K562 (cell line): ENCODE measurements around the gene AGO3. TPM values are rescaled to one million over a fixed set of nuclear protein-coding genes. Genes with fewer than 3 reads are reported as not detected.
A peak's percentile ranks its signal among the peaks of the same experiment; 100 is the strongest.

Experiments used
- BRF1 ChIP-seq: IDR thresholded peaks from 3 replicates; pipeline ENCODE4 v1.6.1; 2011; ENCODE audit warnings: borderline replicate concordance, mild to moderate bottlenecking; ENCODE audit not compliant: insufficient read length; ENCODE audit errors: extremely low read depth
- DMBX1 ChIP-seq: fragments of 250-450 bp; sonication (Bioruptor Pico); IDR thresholded peaks from 2 replicates; pipeline ENCODE4 v1.8.0; 2022; ENCODE audit warnings: inconsistent platforms, mild to moderate bottlenecking, moderate library complexity, borderline replicate concordance
- GABPA ChIP-seq: fragments of 200-800 bp; sonication (Bioruptor generic); conservative IDR thresholded peaks from 2 replicates; pipeline ENCODE4 v1.6.1; 2016; ENCODE audit warnings: low read depth, missing genetic modification characterization, missing compliant biosample characterization
- ILK ChIP-seq: fragments of 450-650 bp; IDR thresholded peaks from 2 replicates; pipeline ENCODE4 v1.6.1; 2016; ENCODE audit warnings: missing genetic modification characterization, low read depth, mild to moderate bottlenecking, missing compliant biosample characterization, moderate library complexity, borderline replicate concordance
- MCM7 ChIP-seq, 2 experiments: fragments of 450-650 bp; IDR thresholded peaks; 2 replicates each; pipeline ENCODE4 v1.6.1; 2016 to 2018
- MECOM ChIP-seq: fragments of 250-450 bp; sonication (Bioruptor Pico); IDR thresholded peaks from 2 replicates; pipeline ENCODE4 v1.8.0; 2022; ENCODE audit warnings: inconsistent platforms
- MEF2D ChIP-seq: conservative IDR thresholded peaks from 2 replicates; pipeline ENCODE4 v1.6.1; 2016; ENCODE audit warnings: low read depth, missing genetic modification characterization, missing compliant biosample characterization
- RFX5 ChIP-seq: IDR thresholded peaks from 2 replicates; pipeline ENCODE4 v1.6.1; 2011; ENCODE audit warnings: low read depth, mild to moderate bottlenecking, improper control_type of control experiment, low read length
- TAF7 ChIP-seq: fragments of 450-650 bp; IDR thresholded peaks from 2 replicates; pipeline ENCODE4 v1.6.1; 2016; ENCODE audit warnings: missing genetic modification characterization, missing compliant biosample characterization
- TCF3 ChIP-seq: sonication (generic); formaldehyde crosslinking; IDR thresholded peaks from 2 replicates; pipeline ENCODE4 v1.4.0; 2020; ENCODE audit warnings: mild to moderate bottlenecking, missing genetic modification reagents
- TCF7L2 ChIP-seq: fragments of 150-350 bp; IDR thresholded peaks from 2 replicates; pipeline ENCODE4 v1.6.1; 2016; ENCODE audit warnings: low read depth, mild to moderate bottlenecking, low read length, moderate library complexity
- U2AF2 ChIP-seq: fragments of 200-400 bp; formaldehyde crosslinking; optimal IDR thresholded peaks from 2 replicates; pipeline ENCODE3; 2017; ENCODE audit warnings: low read depth, mild to moderate bottlenecking, low read length
- ZKSCAN1 ChIP-seq: fragments of 150-350 bp; IDR thresholded peaks from 2 replicates; pipeline ENCODE4 v1.6.1; 2016; ENCODE audit warnings: low read depth, low read length
- ZNF253 ChIP-seq: fragments of 250-450 bp; sonication (Bioruptor Pico); conservative IDR thresholded peaks from 2 replicates; pipeline ENCODE4 v1.6.1; 2021; ENCODE audit warnings: mild to moderate bottlenecking
- ZNF316 ChIP-seq: fragments of 450-650 bp; IDR thresholded peaks from 2 replicates; pipeline ENCODE4 v1.6.1; 2016
- ZNF408 ChIP-seq: fragments of 250-450 bp; sonication (Bioruptor Pico); IDR thresholded peaks from 2 replicates; pipeline ENCODE4 v1.4.0; 2020; ENCODE audit warnings: low read depth, mild to moderate bottlenecking, moderate library complexity
- ZNF41 ChIP-seq: fragments of 250-450 bp; sonication (Bioruptor Pico); conservative IDR thresholded peaks from 2 replicates; pipeline ENCODE4 v1.4.0; 2020; ENCODE audit warnings: mild to moderate bottlenecking
- ZNF444 ChIP-seq: fragments of 250-450 bp; sonication (Bioruptor Pico); IDR thresholded peaks from 2 replicates; pipeline ENCODE4 v1.4.0; 2020; ENCODE audit warnings: mild to moderate bottlenecking, moderate library complexity
- polyA plus RNA-seq, 8 experiments: library from polyadenylated mRNA; depleted of rRNA in 4 of 8; stranded (reverse) in 5 of 8; unstranded in 3 of 8; fragments of >200 nt; fragmentation: Nextera tagmentation in 2 of 8; fragmentation: Illumina TruSeq in 1 of 8; extraction: Ambion mirVana in 2 of 8; extraction: Trizol in 1 of 8; gene quantifications; 2 replicates each; pipeline versions ENCODE4 v1.2.1 to v1.2.3, GENCODE V29; 2011 to 2014; ENCODE audit warnings: inconsistent platforms in 1 of 8, missing spikeins in 1 of 8
- total RNA-seq, 7 experiments: library from RNA; depleted of rRNA in 6 of 7; stranded (reverse); fragments of >200 nt in 6 of 7; fragmentation: Illumina TruSeq in 2 of 7; extraction: Trizol in 2 of 7; gene quantifications; 2 replicates each; pipeline versions ENCODE4 v1.2.1 to v1.2.3, GENCODE V29; 2011 to 2021; ENCODE audit warnings: low replicate concordance in 1 of 7
- TF ChIP-seq, protein P1 (sequence below): sonication (generic); formaldehyde crosslinking; IDR thresholded peaks from 2 replicates; pipeline ENCODE4 v1.5.0; 2020; ENCODE audit warnings: missing genetic modification reagents
- TF ChIP-seq, protein P2 (sequence below): fragments of 450-650 bp; IDR thresholded peaks from 2 replicates; pipeline ENCODE4 v1.6.1; 2016; ENCODE audit warnings: missing biosample characterization, missing genetic modification characterization
- TF ChIP-seq, protein P3 (sequence below): sonication (generic); formaldehyde crosslinking; IDR thresholded peaks from 2 replicates; pipeline ENCODE4 v1.8.0; 2023; ENCODE audit warnings: mild to moderate bottlenecking, missing genetic modification reagents
- TF ChIP-seq, protein P4 (sequence below), 3 experiments: fragments of 200-800 bp in 1 of 3; sonication (Bioruptor generic) in 1 of 3; sonication (generic) in 1 of 3; formaldehyde crosslinking in 1 of 3; IDR thresholded peaks; 2 replicates each; pipeline versions ENCODE4 v1.6.1 to v1.8.0; 2016 to 2022; ENCODE audit warnings: mild to moderate bottlenecking in 2 of 3, missing compliant biosample characterization in 2 of 3, missing genetic modification characterization in 2 of 3, missing genetic modification reagents in 1 of 3
- TF ChIP-seq, protein P5 (sequence below): fragments of 250-450 bp; sonication (Bioruptor Pico); IDR thresholded peaks from 2 replicates; pipeline ENCODE4 v1.8.0; 2021; ENCODE audit warnings: moderate library complexity, mild to moderate bottlenecking, inconsistent platforms
- TF ChIP-seq, protein P6 (sequence below), 2 experiments: fragments of 450-650 bp; IDR thresholded peaks; 2 replicates each; pipeline ENCODE4 v1.6.1; 2016

The AGO3 gene
- total and polyA plus RNA-seq, 9 of the 15 experiments (the other 6 are each of a cell fraction or from before 2014, with no cell fraction given): 4.5 to 41.5 (median 22.7) TPM

DNA sequence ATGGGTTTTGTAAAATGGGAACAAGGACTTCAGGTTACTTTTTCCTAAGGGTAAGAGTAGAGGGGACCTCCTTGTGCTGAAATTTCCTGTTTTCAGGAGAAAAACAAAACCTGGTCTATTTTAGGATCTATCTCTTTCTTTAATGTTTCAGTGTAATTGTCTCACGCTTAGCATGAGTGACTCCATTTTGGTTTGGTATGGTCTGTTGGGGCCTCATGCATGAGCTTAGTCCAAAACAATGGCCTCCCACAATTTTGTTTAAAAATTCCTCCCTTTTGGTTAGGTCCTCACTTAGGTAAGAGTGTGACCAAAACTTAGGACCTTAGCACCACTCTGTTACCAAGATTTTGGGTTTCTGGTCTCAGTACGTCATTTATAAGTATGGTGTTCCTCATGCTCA, 85.8 kb downstream of the AGO3 start (continued):
- TF ChIP-seq MEF2D (tag): peak; percentile 54; the same call in 1 of the 2 replicates
- TF ChIP-seq ILK (tag): peak; percentile 61; the same call in 1 of the 2 replicates
- TF ChIP-seq, protein P1, sequence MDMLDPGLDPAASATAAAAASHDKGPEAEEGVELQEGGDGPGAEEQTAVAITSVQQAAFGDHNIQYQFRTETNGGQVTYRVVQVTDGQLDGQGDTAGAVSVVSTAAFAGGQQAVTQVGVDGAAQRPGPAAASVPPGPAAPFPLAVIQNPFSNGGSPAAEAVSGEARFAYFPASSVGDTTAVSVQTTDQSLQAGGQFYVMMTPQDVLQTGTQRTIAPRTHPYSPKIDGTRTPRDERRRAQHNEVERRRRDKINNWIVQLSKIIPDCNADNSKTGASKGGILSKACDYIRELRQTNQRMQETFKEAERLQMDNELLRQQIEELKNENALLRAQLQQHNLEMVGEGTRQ: no peak
- no peak for TF ChIP-seq U2AF2
- peak; percentile 57; the same call in 1 of the 2 replicates for TF ChIP-seq MECOM (CRISPR knock-in tag)
- TF ChIP-seq ZNF41: peak; percentile 66
- TF ChIP-seq BRF1: no peak
- peak; percentile 84 for TF ChIP-seq DMBX1 (CRISPR knock-in tag)
- no peak for TF ChIP-seq ZNF408
- TF ChIP-seq, protein P2, sequence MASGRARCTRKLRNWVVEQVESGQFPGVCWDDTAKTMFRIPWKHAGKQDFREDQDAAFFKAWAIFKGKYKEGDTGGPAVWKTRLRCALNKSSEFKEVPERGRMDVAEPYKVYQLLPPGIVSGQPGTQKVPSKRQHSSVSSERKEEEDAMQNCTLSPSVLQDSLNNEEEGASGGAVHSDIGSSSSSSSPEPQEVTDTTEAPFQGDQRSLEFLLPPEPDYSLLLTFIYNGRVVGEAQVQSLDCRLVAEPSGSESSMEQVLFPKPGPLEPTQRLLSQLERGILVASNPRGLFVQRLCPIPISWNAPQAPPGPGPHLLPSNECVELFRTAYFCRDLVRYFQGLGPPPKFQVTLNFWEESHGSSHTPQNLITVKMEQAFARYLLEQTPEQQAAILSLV (tag): peak; percentile 70
- TF ChIP-seq TAF7 (tag): peak; percentile 34; the same call in 1 of the 2 replicates
- TF ChIP-seq ZKSCAN1: no peak
- TF ChIP-seq ZNF253 (CRISPR knock-in tag): no peak
- TF ChIP-seq ZNF444 (CRISPR knock-in tag): no peak
- no peak for TF ChIP-seq RFX5
- TF ChIP-seq GABPA (tag): no peak
- TF ChIP-seq, protein P3, sequence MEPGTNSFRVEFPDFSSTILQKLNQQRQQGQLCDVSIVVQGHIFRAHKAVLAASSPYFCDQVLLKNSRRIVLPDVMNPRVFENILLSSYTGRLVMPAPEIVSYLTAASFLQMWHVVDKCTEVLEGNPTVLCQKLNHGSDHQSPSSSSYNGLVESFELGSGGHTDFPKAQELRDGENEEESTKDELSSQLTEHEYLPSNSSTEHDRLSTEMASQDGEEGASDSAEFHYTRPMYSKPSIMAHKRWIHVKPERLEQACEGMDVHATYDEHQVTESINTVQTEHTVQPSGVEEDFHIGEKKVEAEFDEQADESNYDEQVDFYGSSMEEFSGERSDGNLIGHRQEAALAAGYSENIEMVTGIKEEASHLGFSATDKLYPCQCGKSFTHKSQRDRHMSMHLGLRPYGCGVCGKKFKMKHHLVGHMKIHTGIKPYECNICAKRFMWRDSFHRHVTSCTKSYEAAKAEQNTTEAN: no peak
- no peak for TF ChIP-seq TCF7L2
- TF ChIP-seq, protein P4, sequence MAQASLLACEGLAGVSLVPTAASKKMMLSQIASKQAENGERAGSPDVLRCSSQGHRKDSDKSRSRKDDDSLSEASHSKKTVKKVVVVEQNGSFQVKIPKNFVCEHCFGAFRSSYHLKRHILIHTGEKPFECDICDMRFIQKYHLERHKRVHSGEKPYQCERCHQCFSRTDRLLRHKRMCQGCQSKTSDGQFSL (CRISPR knock-in tag; IDR thresholded peaks at IDR 0.05): no peak
- TF ChIP-seq, protein P4 (tag; IDR thresholded peaks at IDR 0.05): peak in 1 of 2 experiments; percentile 71; a peak in 2 of 4 replicates
- TF ChIP-seq MCM7 (IDR thresholded peaks at IDR 0.05): no peak
- TF ChIP-seq, protein P5, sequence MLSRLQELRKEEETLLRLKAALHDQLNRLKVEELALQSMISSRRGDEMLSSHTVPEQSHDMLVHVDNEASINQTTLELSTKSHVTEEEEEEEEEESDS (CRISPR knock-in tag): no peak
- TF ChIP-seq TCF3 (CRISPR knock-in tag): no peak
- TF ChIP-seq, protein P6, sequence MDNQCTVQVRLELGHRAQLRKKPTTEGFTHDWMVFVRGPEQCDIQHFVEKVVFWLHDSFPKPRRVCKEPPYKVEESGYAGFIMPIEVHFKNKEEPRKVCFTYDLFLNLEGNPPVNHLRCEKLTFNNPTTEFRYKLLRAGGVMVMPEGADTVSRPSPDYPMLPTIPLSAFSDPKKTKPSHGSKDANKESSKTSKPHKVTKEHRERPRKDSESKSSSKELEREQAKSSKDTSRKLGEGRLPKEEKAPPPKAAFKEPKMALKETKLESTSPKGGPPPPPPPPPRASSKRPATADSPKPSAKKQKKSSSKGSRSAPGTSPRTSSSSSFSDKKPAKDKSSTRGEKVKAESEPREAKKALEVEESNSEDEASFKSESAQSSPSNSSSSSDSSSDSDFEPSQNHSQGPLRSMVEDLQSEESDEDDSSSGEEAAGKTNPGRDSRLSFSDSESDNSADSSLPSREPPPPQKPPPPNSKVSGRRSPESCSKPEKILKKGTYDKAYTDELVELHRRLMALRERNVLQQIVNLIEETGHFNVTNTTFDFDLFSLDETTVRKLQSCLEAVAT (IDR thresholded peaks at IDR 0.05): no peak
- no peak for TF ChIP-seq ZNF316
